MM.1S (cell line): ENCODE data around the gene HNF4A.

Experiments used
- CTCF ChIP-seq: fragments of 300-600 bp; sonication (generic); IDR thresholded peaks from 2 replicates; pipeline ENCODE4 v1.5.1; 2016; ENCODE audit warnings: antibody characterized with exemption, low read length, mixed read lengths
- EZH2 ChIP-seq: fragments of 300-600 bp; sonication (generic); optimal IDR thresholded peaks from 2 replicates; pipeline ENCODE3; 2017; ENCODE audit warnings: low read depth, mild to moderate bottlenecking, antibody characterized with exemption, low read length, mixed read lengths
- EZH2phosphoT487 ChIP-seq: fragments of 300-600 bp; sonication (generic); IDR thresholded peaks from 2 replicates; pipeline ENCODE4 v1.6.1; 2018; ENCODE audit warnings: antibody characterized with exemption, low read length

DNA sequence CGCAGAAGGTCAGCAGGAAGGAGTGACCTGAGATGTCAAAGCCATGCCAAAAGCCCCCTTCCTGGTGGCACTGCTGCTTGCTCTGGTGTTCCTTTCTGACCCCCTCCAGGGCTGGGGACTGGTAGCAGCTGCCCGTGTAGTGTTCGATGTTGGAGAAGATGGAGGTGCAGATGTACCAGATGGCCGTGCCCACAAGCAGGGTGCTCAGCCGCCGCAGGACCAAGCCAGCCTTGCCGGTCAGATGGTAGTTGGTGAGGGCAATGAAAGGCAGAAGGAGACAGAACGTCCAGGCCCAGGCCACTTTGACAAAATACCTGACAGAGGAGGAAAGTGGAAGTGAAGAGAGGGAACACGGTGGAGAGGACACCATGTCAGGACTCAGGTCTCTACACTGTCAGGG, 48.6 kb upstream of the HNF4A start:
- no peak for TF ChIP-seq CTCF
- TF ChIP-seq EZH2, result no peak
- TF ChIP-seq EZH2phosphoT487, result no peak
